ENCODE measurements around the gene DVL1.

The DVL1 gene

GRCh38 chr1:1335283-1335682 is 13.9 kb downstream of the DVL1 start:
- FAIRE-seq (no peak), DNase-seq (ENCODE audit: insufficient read length) (no peak)
- TF ChIP-seq POLR2AphosphoS5 (IDR thresholded peaks at IDR 0.05; ENCODE audit: low read depth, low read length), result no peak
- TF ChIP-seq TAF1 (IDR thresholded peaks at IDR 0.05; ENCODE audit: borderline replicate concordance, low read depth, low read length), result no peak
- TF ChIP-seq POLR2A (IDR thresholded peaks at IDR 0.05; ENCODE audit: low read depth, low read length), result no peak

GRCh38 chr1:1334835-1335234 is 14.4 kb downstream of the DVL1 start:
- TF ChIP-seq POLR2AphosphoS5 (IDR thresholded peaks at IDR 0.05; ENCODE audit: low read depth, low read length) (no peak), POLR2A (IDR thresholded peaks at IDR 0.05; ENCODE audit: low read depth, low read length) (no peak), TAF1 (IDR thresholded peaks at IDR 0.05; ENCODE audit: borderline replicate concordance, low read depth, low read length) (no peak)
- no peak for DNase-seq (ENCODE audit: insufficient read length)
- FAIRE-seq, result no peak

GRCh38 chr1:1333551-1334241 is 15.5 kb downstream of the DVL1 start:
- DNase-seq (ENCODE audit: insufficient read length) (no peak), FAIRE-seq (no peak)
- TF ChIP-seq POLR2A (IDR thresholded peaks at IDR 0.05; ENCODE audit: low read depth, low read length), result no peak

- no peak for DNase-seq (ENCODE audit: insufficient read length)
- no peak for FAIRE-seq
- no peak for TF ChIP-seq TAF1 (IDR thresholded peaks at IDR 0.05; ENCODE audit: borderline replicate concordance, low read depth, low read length)
- TF ChIP-seq POLR2AphosphoS5 (IDR thresholded peaks at IDR 0.05; ENCODE audit: low read depth, low read length), result no peak
- TF ChIP-seq POLR2A (IDR thresholded peaks at IDR 0.05; ENCODE audit: low read depth, low read length), result no peak
These were observed 16.3 kb downstream of the DVL1 start for GRCh38 chr1:1332774-1333480.

- no peak for DNase-seq (ENCODE audit: insufficient read length)
These were observed 17.0 kb downstream of the DVL1 start for GRCh38 chr1:1332031-1332755.

DNA sequence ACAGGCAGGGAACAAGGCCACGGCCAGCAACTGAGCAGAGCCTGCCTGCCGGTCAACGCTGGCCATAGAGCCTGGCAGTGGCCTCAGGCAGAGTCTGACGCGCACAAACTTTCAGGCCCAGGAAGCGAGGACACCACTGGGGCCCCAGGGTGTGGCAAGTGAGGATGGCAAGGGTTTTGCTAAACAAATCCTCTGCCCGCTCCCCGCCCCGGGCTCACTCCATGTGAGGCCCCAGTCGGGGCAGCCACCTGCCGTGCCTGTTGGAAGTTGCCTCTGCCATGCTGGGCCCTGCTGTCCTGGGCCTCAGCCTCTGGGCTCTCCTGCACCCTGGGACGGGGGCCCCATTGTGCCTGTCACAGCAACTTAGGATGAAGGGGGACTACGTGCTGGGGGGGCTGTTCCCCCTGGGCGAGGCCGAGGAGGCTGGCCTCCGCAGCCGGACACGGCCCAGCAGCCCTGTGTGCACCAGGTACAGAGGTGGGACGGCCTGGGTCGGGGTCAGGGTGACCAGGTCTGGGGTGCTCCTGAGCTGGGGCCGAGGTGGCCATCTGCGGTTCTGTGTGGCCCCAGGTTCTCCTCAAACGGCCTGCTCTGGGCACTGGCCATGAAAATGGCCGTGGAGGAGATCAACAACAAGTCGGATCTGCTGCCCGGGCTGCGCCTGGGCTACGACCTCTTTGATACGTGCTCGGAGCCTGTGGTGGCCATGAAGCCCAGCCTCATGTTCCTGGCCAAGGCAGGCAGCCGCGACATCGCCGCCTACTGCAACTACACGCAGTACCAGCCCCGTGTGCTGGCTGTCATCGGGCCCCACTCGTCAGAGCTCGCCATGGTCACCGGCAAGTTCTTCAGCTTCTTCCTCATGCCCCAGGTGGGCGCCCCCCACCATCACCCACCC is 17.9 kb downstream of the DVL1 start, which contains the start of gene TAS1R3:
Gene TAS1R3, plus strand, starts transcription at position 213 of the 898 bp plus-strand sequence. Its CDS starts 66 bp downstream, at position 279.
- DNase-seq (ENCODE audit: insufficient read length) (no peak), FAIRE-seq (no peak)
- TF ChIP-seq TAF1 (IDR thresholded peaks at IDR 0.05; ENCODE audit: borderline replicate concordance, low read depth, low read length), result no peak
- no peak for TF ChIP-seq POLR2A (IDR thresholded peaks at IDR 0.05; ENCODE audit: low read depth, low read length)
- TF ChIP-seq POLR2AphosphoS5 (IDR thresholded peaks at IDR 0.05; ENCODE audit: low read depth, low read length), result no peak

More at GRCh38 chr1:1332031-1332755, 17.0 kb downstream of the DVL1 start:
- no peak for FAIRE-seq
- TF ChIP-seq POLR2A (IDR thresholded peaks at IDR 0.05; ENCODE audit: low read depth, low read length) (no peak), TAF1 (IDR thresholded peaks at IDR 0.05; ENCODE audit: borderline replicate concordance, low read depth, low read length) (no peak), POLR2AphosphoS5 (IDR thresholded peaks at IDR 0.05; ENCODE audit: low read depth, low read length) (no peak)

DNA sequence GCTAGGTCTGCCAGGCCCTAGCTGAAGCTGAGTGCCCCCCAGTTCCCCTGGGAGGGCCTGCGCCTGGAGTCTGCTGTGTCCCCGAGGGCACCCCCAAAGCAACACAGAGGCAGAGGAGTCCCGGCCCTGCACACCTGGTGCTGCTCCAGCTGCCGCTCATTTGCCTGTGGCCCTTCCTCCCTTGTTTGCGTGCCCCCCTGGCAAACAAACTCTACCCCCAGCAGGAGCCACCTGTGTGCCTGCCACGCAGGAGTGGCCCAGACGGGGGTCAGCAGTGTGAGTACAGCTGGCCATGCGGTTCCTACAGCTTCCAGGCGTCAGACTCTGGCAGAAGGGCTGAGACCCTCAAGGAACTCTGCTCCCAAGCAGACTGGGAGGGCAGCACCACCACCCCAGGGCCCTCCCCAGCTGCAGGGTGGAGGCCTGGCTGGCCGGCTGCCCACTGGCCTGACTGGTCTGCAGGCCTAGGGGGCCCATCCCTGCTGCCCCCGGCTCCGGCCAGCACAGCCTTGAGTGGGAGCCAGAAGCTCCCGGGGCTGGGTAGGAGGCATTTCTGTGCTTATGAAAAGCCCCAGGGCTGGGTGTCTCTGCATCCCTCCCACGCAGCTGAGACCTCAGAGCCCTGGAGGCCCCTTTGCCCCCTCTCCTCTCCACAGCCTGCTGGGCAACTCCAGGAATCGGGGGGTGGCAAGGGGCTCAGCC is 18.7 kb downstream of the DVL1 start:
- no peak for DNase-seq (ENCODE audit: insufficient read length)
- FAIRE-seq, result no peak
- TF ChIP-seq POLR2A (IDR thresholded peaks at IDR 0.05; ENCODE audit: low read depth, low read length) (no peak), POLR2AphosphoS5 (IDR thresholded peaks at IDR 0.05; ENCODE audit: low read depth, low read length) (no peak), TAF1 (IDR thresholded peaks at IDR 0.05; ENCODE audit: borderline replicate concordance, low read depth, low read length) (no peak)

DNA sequence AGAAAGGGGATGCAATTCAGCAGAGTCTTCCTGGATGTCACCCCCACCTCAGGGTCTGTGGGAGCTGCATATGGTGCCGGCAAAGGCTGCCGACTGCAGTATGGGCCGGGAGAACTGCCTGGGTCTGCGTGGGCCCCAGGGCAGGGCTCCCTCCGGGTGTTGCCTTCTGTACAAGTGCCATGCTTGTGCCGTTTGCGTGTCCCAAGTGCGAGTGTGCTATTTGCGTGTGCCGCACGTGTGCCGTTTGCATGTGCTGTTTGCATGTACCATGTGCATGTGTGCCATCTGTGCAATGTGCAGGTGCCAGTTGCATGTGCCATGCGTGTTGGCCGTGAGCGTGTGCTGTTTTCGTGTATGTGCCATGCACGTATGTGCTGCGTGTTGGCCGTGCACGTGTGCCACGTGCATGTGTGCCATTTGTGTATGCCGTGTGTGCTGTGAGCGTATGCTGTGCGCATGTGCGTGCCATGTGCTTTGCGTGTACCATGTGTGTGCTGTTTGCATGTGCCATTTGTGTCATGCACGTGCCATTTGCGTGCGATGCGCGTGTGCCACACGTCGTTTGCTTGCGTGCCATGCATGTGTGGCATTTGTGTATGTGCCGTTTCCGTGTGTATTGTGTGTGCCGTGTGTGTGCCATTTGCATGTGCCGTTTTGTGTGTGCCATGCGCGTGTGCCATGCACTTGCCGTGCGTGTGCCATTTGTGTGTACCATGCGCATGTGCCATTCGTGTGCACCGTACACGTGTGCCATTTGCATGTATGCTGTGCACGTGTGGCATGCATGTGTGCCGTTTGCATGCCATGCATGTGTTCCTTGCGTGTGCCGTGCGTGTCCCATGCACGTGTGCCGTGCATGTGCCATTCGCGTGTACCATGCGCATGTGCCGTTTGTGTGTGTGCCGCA is 19.7 kb downstream of the DVL1 start:
- TF ChIP-seq TAF1 (IDR thresholded peaks at IDR 0.05; ENCODE audit: borderline replicate concordance, low read depth, low read length) (no peak), POLR2AphosphoS5 (IDR thresholded peaks at IDR 0.05; ENCODE audit: low read depth, low read length) (peak; percentile 73), POLR2A (IDR thresholded peaks at IDR 0.05; ENCODE audit: low read depth, low read length) (no peak)
- peak; percentile 21 for FAIRE-seq
- no peak for DNase-seq (ENCODE audit: insufficient read length)

- TF ChIP-seq TAF1 (IDR thresholded peaks at IDR 0.05; ENCODE audit: borderline replicate concordance, low read depth, low read length) (no peak), POLR2AphosphoS5 (IDR thresholded peaks at IDR 0.05; ENCODE audit: low read depth, low read length) (no peak), POLR2A (IDR thresholded peaks at IDR 0.05; ENCODE audit: low read depth, low read length) (no peak)
- no peak for FAIRE-seq
- DNase-seq (ENCODE audit: insufficient read length), result no peak
These were observed 21.0 kb downstream of the DVL1 start for GRCh38 chr1:1328254-1328653.

Data from GM12892 (cell line).